ENCODE measurements around the gene GTF2H1. TPM values are rescaled to one million over a fixed set of nuclear protein-coding genes. Genes with fewer than 3 reads are reported as not detected.
"Not testable (repeated sequence)": the region's sequence is repeated elsewhere in the genome, so short reads cannot be mapped to it uniquely, and the experiment has no call there.

Gene GTF2H1
- polyA plus RNA-seq, 2 donors = 13.1 to 23.3 TPM

- WGBS, 2 donors = 95 to 100% methylated on average over 2 of the region's 2 CpGs
- H3K4me3 ChIP-seq (ENCODE audit: low read depth in 1 of 2, low read length in 2 of 2) = no peak overlapping the region
- H3K27me3 ChIP-seq (ENCODE audit: control insufficient read depth in 1 of 2, insufficient read depth in 2 of 2, low read length in 2 of 2) = no peaks in the 10 kb centered on the region
- H3K4me1 ChIP-seq (ENCODE audit: control insufficient read depth in 2 of 2, insufficient read depth in 2 of 2, low read length in 1 of 2) = no peaks in the 10 kb centered on the region
- no peaks in the 10 kb centered on the region for H3K9me3 ChIP-seq (ENCODE audit: control insufficient read depth in 2 of 2, insufficient read depth in 1 of 2, low read depth in 1 of 2, low read length in 1 of 2)
- no peak overlapping the region for H3K27ac ChIP-seq (ENCODE audit: low read depth in 2 of 2, low read length in 1 of 2)
- H3K36me3 ChIP-seq (ENCODE audit: control insufficient read depth in 2 of 2, insufficient read depth in 2 of 2, low read length in 1 of 2) = no peaks in the 10 kb centered on the region
These were observed 6.5 kb upstream of the GTF2H1 start for GRCh38 chr11:18315893-18316292.

DNA sequence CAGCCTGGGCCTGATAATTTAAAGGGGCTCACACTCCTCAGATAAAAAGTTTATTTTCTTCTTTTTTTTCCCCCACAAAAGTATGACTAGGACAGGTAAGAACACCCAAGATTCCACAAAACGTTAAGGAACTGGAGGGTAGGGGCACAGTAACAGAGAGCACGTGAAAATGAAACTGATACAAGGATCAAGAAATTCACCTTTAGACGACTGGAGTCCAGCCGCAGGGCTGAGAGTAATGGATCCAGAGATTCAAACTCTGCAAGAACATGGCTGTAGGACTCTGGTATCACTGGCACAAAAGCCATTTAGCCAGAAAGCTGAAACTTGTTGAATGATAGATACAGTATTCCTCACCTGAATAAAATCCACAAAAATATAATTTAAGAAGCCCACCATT lies 4.8 kb upstream of the GTF2H1 start:
- 87 to 96% methylated on average over 4 of the region's 4 CpGs for WGBS, 2 donors
- no peaks in the 10 kb centered on the region for H3K27me3 ChIP-seq (ENCODE audit: control insufficient read depth in 1 of 2, insufficient read depth in 2 of 2, low read length in 2 of 2)
- H3K4me1 ChIP-seq (ENCODE audit: control insufficient read depth in 2 of 2, insufficient read depth in 2 of 2, low read length in 1 of 2) = no peaks in the 10 kb centered on the region
- H3K9me3 ChIP-seq (ENCODE audit: control insufficient read depth in 2 of 2, insufficient read depth in 1 of 2, low read depth in 1 of 2, low read length in 1 of 2) = no peaks in the 10 kb centered on the region
- H3K36me3 ChIP-seq (ENCODE audit: control insufficient read depth in 2 of 2, insufficient read depth in 2 of 2, low read length in 1 of 2) = no peaks in the 10 kb centered on the region
- no peak overlapping the region for H3K4me3 ChIP-seq (ENCODE audit: low read depth in 1 of 2, low read length in 2 of 2)
- H3K27ac ChIP-seq (ENCODE audit: low read depth in 2 of 2, low read length in 1 of 2) = no peak overlapping the region

GRCh38 chr11:18319914-18320313 lies 2.5 kb upstream of the GTF2H1 start:
- WGBS, 2 donors = 74 to 75% methylated on average over 3 of the region's 3 CpGs
- no peak overlapping the region for H3K27ac ChIP-seq (ENCODE audit: low read depth in 2 of 2, low read length in 1 of 2)
- no peaks in the 10 kb centered on the region for H3K9me3 ChIP-seq (ENCODE audit: control insufficient read depth in 2 of 2, insufficient read depth in 1 of 2, low read depth in 1 of 2, low read length in 1 of 2)
- peaks cover 0 to 3% of the 10 kb centered on the region in 2 donors for H3K4me1 ChIP-seq (ENCODE audit: control insufficient read depth in 2 of 2, insufficient read depth in 2 of 2, low read length in 1 of 2)
- no peaks in the 10 kb centered on the region for H3K36me3 ChIP-seq (ENCODE audit: control insufficient read depth in 2 of 2, insufficient read depth in 2 of 2, low read length in 1 of 2)
- no peak overlapping the region for H3K4me3 ChIP-seq (ENCODE audit: low read depth in 1 of 2, low read length in 2 of 2)
- H3K27me3 ChIP-seq (ENCODE audit: control insufficient read depth in 1 of 2, insufficient read depth in 2 of 2, low read length in 2 of 2) = no peaks in the 10 kb centered on the region

DNA sequence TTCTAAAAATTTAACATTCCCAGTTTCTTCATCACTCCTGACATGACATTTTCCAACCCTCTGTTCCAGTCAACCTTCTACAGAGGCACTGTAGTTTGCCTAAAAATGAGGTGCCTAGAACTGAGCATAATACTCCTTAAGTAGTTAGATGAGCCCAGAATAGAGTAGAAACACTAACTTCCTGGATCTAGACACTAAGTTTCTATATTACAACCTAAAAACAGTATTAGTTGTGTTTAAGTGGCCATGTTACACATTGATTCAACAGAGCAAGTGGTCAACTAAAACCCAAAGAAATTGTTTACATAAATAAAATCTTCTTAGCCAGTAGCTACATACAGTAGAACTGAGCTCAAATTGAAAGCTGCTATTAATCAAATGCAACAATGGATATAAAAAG lies 1.8 kb upstream of the GTF2H1 start:
- no peaks in the 10 kb centered on the region for H3K36me3 ChIP-seq (ENCODE audit: control insufficient read depth in 2 of 2, insufficient read depth in 2 of 2, low read length in 1 of 2)
- peaks cover 0 to 3% of the 10 kb centered on the region in 2 donors for H3K4me1 ChIP-seq (ENCODE audit: control insufficient read depth in 2 of 2, insufficient read depth in 2 of 2, low read length in 1 of 2)
- H3K9me3 ChIP-seq (ENCODE audit: control insufficient read depth in 2 of 2, insufficient read depth in 1 of 2, low read depth in 1 of 2, low read length in 1 of 2) = no peaks in the 10 kb centered on the region
- no peak overlapping the region for H3K4me3 ChIP-seq (ENCODE audit: low read depth in 1 of 2, low read length in 2 of 2)
- no peaks in the 10 kb centered on the region for H3K27me3 ChIP-seq (ENCODE audit: control insufficient read depth in 1 of 2, insufficient read depth in 2 of 2, low read length in 2 of 2)
- no peak overlapping the region for H3K27ac ChIP-seq (ENCODE audit: low read depth in 2 of 2, low read length in 1 of 2)

- H3K27ac ChIP-seq (ENCODE audit: low read depth in 2 of 2, low read length in 1 of 2) = peak overlapping the region; percentile 95 to 99
- peaks cover 0 to 3% of the 10 kb centered on the region in 2 donors for H3K4me1 ChIP-seq (ENCODE audit: control insufficient read depth in 2 of 2, insufficient read depth in 2 of 2, low read length in 1 of 2)
- no peaks in the 10 kb centered on the region for H3K36me3 ChIP-seq (ENCODE audit: control insufficient read depth in 2 of 2, insufficient read depth in 2 of 2, low read length in 1 of 2)
- H3K9me3 ChIP-seq (ENCODE audit: control insufficient read depth in 2 of 2, insufficient read depth in 1 of 2, low read depth in 1 of 2, low read length in 1 of 2) = no peaks in the 10 kb centered on the region
- peak overlapping the region; percentile 75 to 80 for H3K4me3 ChIP-seq (ENCODE audit: low read depth in 1 of 2, low read length in 2 of 2)
- no peaks in the 10 kb centered on the region for H3K27me3 ChIP-seq (ENCODE audit: control insufficient read depth in 1 of 2, insufficient read depth in 2 of 2, low read length in 2 of 2)
- WGBS, 2 donors = 3% methylated on average over 4 of the region's 4 CpGs
These were observed 794 bp upstream of the GTF2H1 start for GRCh38 chr11:18321578-18321968.

DNA sequence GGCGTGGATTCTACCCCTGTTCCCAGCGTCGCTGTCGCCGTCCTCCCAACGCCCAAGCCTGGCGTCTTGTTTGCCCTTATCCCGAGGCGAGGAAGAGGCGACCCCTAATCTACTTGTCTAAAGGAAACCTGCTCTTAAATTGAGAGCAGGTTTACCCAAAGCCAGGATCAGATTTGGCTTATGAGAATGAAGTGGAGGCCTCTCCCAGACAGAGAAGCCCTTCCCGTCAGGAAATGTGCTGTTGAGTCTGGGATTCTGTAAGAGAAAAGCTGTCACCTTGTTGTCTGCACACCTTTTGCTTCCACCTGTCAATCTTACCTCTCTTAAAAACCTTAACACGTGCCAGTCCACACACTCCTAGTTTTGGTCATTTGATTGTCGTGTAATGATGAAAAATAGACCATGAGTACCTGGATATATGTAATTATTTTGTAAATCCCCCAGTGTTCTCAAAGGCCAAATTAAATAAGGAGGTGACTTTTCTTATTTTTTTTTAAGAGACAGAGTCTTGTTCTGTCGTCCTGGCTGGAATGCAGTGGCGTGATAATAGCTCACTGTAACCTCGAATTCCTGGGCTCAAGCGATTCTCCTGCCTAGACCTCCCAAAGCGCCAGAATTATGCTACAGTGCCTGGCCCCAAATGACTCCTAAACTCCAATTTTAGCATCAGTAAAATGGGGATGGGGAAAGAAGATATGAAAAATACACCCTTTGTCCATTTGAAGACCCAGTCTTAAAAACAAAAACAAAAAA lies 627 bp downstream of the GTF2H1 start:
- Histone ChIP-seq H3K27me3 (ENCODE audit: control insufficient read depth in 1 of 2, insufficient read depth in 2 of 2, low read length in 2 of 2) (no peaks in the 10 kb centered on the region), H3K4me3 (ENCODE audit: low read depth in 1 of 2, low read length in 2 of 2) (peak overlapping the region; percentile 75 to 80), H3K27ac (ENCODE audit: low read depth in 2 of 2, low read length in 1 of 2) (peak overlapping the region; percentile 95 to 99), H3K9me3 (ENCODE audit: control insufficient read depth in 2 of 2, insufficient read depth in 1 of 2, low read depth in 1 of 2, low read length in 1 of 2) (no peaks in the 10 kb centered on the region), H3K36me3 (ENCODE audit: control insufficient read depth in 2 of 2, insufficient read depth in 2 of 2, low read length in 1 of 2) (no peaks in the 10 kb centered on the region), H3K4me1 (ENCODE audit: control insufficient read depth in 2 of 2, insufficient read depth in 2 of 2, low read length in 1 of 2) (peaks cover 0 to 3% of the 10 kb centered on the region in 2 donors)
- 9 to 12% methylated on average over 18 of the region's 18 CpGs for WGBS, 2 donors

DNA sequence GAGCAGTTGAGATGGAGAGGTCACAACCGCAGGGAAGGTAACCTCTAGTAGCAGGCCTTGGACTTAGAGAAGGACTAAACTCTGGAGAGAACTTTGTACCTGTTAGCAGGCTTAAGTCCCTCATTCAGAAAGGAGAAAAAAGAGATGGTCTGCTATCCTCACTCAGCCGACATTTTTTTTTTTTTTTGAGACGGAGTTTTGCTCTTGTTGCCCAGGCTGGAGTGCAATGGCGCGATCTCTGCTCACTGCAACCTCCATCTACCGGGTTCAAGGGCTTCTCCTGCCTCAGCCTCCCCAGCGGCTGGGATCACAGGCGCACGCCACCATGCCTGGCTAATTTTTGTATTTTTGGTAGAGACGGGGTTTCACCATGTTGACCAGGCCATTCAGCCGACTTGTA lies 1.5 kb downstream of the GTF2H1 start:
- H3K4me1 ChIP-seq (ENCODE audit: control insufficient read depth in 2 of 2, insufficient read depth in 2 of 2, low read length in 1 of 2); H3K9me3 ChIP-seq (ENCODE audit: control insufficient read depth in 2 of 2, insufficient read depth in 1 of 2, low read depth in 1 of 2, low read length in 1 of 2); H3K27me3 ChIP-seq (ENCODE audit: control insufficient read depth in 1 of 2, insufficient read depth in 2 of 2, low read length in 2 of 2); H3K27ac ChIP-seq (ENCODE audit: low read depth in 2 of 2, low read length in 1 of 2); H3K4me3 ChIP-seq (ENCODE audit: low read depth in 1 of 2, low read length in 2 of 2); H3K36me3 ChIP-seq (ENCODE audit: control insufficient read depth in 2 of 2, insufficient read depth in 2 of 2, low read length in 1 of 2): not testable (repeated sequence)
- 93 to 96% methylated on average over 11 of the region's 11 CpGs for WGBS, 2 donors

- Histone ChIP-seq H3K4me3 (ENCODE audit: low read depth in 1 of 2, low read length in 2 of 2) (no peak overlapping the region), H3K4me1 (ENCODE audit: control insufficient read depth in 2 of 2, insufficient read depth in 2 of 2, low read length in 1 of 2) (peaks cover 0 to 3% of the 10 kb centered on the region in 2 donors)
- 69 to 74% methylated on average over 1 of the region's 1 CpG for WGBS, 2 donors
These were observed 2.0 kb downstream of the GTF2H1 start for GRCh38 chr11:18324381-18324780.

GRCh38 chr11:18329196-18329870 lies 7.0 kb downstream of the GTF2H1 start:
- peak overlapping the region in 1 of 2 donors; percentile 57 for H3K27ac ChIP-seq (ENCODE audit: low read depth in 2 of 2, low read length in 1 of 2)
- 59% methylated on average over 5 of the region's 5 CpGs for WGBS, 2 donors
- H3K36me3 ChIP-seq (ENCODE audit: control insufficient read depth in 2 of 2, insufficient read depth in 2 of 2, low read length in 1 of 2) = peaks cover 0 to 2% of the 10 kb centered on the region in 2 donors
- no peaks in the 10 kb centered on the region for H3K27me3 ChIP-seq (ENCODE audit: control insufficient read depth in 1 of 2, insufficient read depth in 2 of 2, low read length in 2 of 2)
- H3K4me3 ChIP-seq (ENCODE audit: low read depth in 1 of 2, low read length in 2 of 2) = no peak overlapping the region
- H3K4me1 ChIP-seq (ENCODE audit: control insufficient read depth in 2 of 2, insufficient read depth in 2 of 2, low read length in 1 of 2) = peaks cover 0 to 2% of the 10 kb centered on the region in 2 donors
- H3K9me3 ChIP-seq (ENCODE audit: control insufficient read depth in 2 of 2, insufficient read depth in 1 of 2, low read depth in 1 of 2, low read length in 1 of 2) = no peaks in the 10 kb centered on the region

More at GRCh38 chr11:18324381-18324780, 2.0 kb downstream of the GTF2H1 start:
- Histone ChIP-seq H3K9me3 (ENCODE audit: control insufficient read depth in 2 of 2, insufficient read depth in 1 of 2, low read depth in 1 of 2, low read length in 1 of 2) (no peaks in the 10 kb centered on the region), H3K27me3 (ENCODE audit: control insufficient read depth in 1 of 2, insufficient read depth in 2 of 2, low read length in 2 of 2) (no peaks in the 10 kb centered on the region), H3K27ac (ENCODE audit: low read depth in 2 of 2, low read length in 1 of 2) (no peak overlapping the region), H3K36me3 (ENCODE audit: control insufficient read depth in 2 of 2, insufficient read depth in 2 of 2, low read length in 1 of 2) (no peaks in the 10 kb centered on the region)

DNA sequence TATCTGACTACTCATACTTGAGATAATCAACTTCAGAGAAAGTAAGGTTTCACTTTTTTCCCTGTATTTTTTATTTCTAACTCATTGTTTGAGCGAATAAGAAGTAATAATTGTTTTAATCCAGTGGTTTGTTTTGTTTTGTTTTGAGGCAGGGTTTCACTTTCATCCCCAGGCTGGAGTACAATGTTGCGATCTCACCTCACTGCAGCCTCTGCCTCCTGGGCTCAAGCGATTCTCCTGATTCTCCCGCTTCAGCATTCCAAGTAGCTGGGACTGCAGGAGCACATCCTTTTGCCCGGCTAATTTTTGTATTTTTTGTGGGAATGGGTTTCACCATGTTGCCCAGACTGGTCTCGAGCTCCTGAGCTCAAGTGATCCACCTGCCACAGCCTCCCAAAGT lies 8.6 kb downstream of the GTF2H1 start:
- Histone ChIP-seq H3K36me3 (ENCODE audit: control insufficient read depth in 2 of 2, insufficient read depth in 2 of 2, low read length in 1 of 2) (peaks cover 3 to 4% of the 10 kb centered on the region in 2 donors), H3K27me3 (ENCODE audit: control insufficient read depth in 1 of 2, insufficient read depth in 2 of 2, low read length in 2 of 2) (no peaks in the 10 kb centered on the region), H3K27ac (ENCODE audit: low read depth in 2 of 2, low read length in 1 of 2) (no peak overlapping the region), H3K4me3 (ENCODE audit: low read depth in 1 of 2, low read length in 2 of 2) (no peak overlapping the region), H3K4me1 (ENCODE audit: control insufficient read depth in 2 of 2, insufficient read depth in 2 of 2, low read length in 1 of 2) (no peaks in the 10 kb centered on the region), H3K9me3 (ENCODE audit: control insufficient read depth in 2 of 2, insufficient read depth in 1 of 2, low read depth in 1 of 2, low read length in 1 of 2) (no peaks in the 10 kb centered on the region)
- 92 to 93% methylated on average over 6 of the region's 6 CpGs for WGBS, 2 donors
